Smooth muscle cell (in vitro differentiated cells): ENCODE measurements around the gene PTPN6. TPM values are rescaled to one million over a fixed set of nuclear protein-coding genes. Genes with fewer than 3 reads are reported as not detected.

Experiments used
- DNase-seq: peaks from one replicate; lab custom pipeline; 2025; ENCODE audit not compliant: unreplicated experiment; lab: John Stamatoyannopoulos, UW
- H2AFZ ChIP-seq: fragments of 200-600 bp; sonication (generic); 2 replicates; pipeline ENCODE4 v1.6.0; 2016; ENCODE audit warnings: antibody characterized with exemption, low read depth, mild to moderate bottlenecking
- H3F3A ChIP-seq: fragments of 200-600 bp; sonication (generic); 2 replicates; pipeline ENCODE4 v1.6.0; 2017; ENCODE audit warnings: antibody characterized with exemption, low read depth
- H3K27ac ChIP-seq: fragments of 200-600 bp; sonication (generic); 2 replicates; pipeline ENCODE4 v1.5.1; 2016; ENCODE audit warnings: low read depth, mild to moderate bottlenecking
- H3K27me3 ChIP-seq: fragments of 200-600 bp; sonication (generic); 2 replicates; pipeline ENCODE4 v1.6.1; 2016; ENCODE audit warnings: low read depth, mild to moderate bottlenecking
- H3K36me3 ChIP-seq: fragments of 200-600 bp; sonication (generic); 2 replicates; pipeline ENCODE4 v1.5.1; 2016; ENCODE audit warnings: low read depth
- H3K4me1 ChIP-seq: fragments of 200-600 bp; sonication (generic); 2 replicates; pipeline ENCODE4 v1.5.1; 2016; ENCODE audit warnings: low read depth
- H3K4me2 ChIP-seq: fragments of 200-600 bp; sonication (generic); 2 replicates; pipeline ENCODE4 v1.6.0; 2016; ENCODE audit warnings: mild to moderate bottlenecking
- H3K4me3 ChIP-seq: fragments of 200-600 bp; sonication (generic); 2 replicates; pipeline ENCODE4 v1.5.1; 2016; ENCODE audit warnings: mild to moderate bottlenecking
- H3K79me2 ChIP-seq: fragments of 200-600 bp; sonication (generic); 2 replicates; pipeline ENCODE4 v1.6.0; 2016; ENCODE audit warnings: low read depth, mild to moderate bottlenecking
- H3K9ac ChIP-seq: fragments of 200-600 bp; sonication (generic); 2 replicates; pipeline ENCODE4 v1.6.0; 2016; ENCODE audit warnings: low read depth
- H3K9me3 ChIP-seq: fragments of 200-600 bp; sonication (generic); replicated peaks from 2 replicates; pipeline ENCODE4 v1.5.1; 2016; ENCODE audit warnings: low read depth
- H4K20me1 ChIP-seq: fragments of 200-600 bp; sonication (generic); 2 replicates; pipeline ENCODE4 v1.6.0; 2016; ENCODE audit warnings: low read depth
- CTCF ChIP-seq: fragments of 200-600 bp; sonication (generic); IDR thresholded peaks from 2 replicates; pipeline ENCODE4 v1.5.1; 2017; ENCODE audit warnings: borderline replicate concordance, mild to moderate bottlenecking, antibody characterized with exemption; ENCODE audit not compliant: insufficient read depth, poor library complexity, severe bottlenecking
- WGBS: methylation state at CpG from one replicate; pipeline ENCODE4 v1.1.7; 2016; ENCODE audit warnings: low lambda C conversion rate; 5-methylcytosine and 5-hydroxymethylcytosine counted together
- polyA plus RNA-seq: library from polyadenylated mRNA; unstranded; fragments of >200 nt; fragmentation: Nextera tagmentation; extraction: Ambion mirVana; gene quantifications from 2 replicates; pipeline ENCODE4 v1.2.1, GENCODE V29; 2016
- total RNA-seq: library from RNA; depleted of rRNA; stranded (reverse); fragments of >200 nt; gene quantifications from 2 replicates; pipeline ENCODE4 v1.2.3, GENCODE V29; 2014

Gene PTPN6
- total and polyA plus RNA-seq, 2 experiments from 2014 or later: 2.8 to 4.3 TPM

- Histone ChIP-seq H3K27me3 (no peaks in the 10 kb centered on the region), H3K36me3 (no peaks in the 10 kb centered on the region), H3F3A (peaks cover 13% of the 10 kb centered on the region), H4K20me1 (no peaks in the 10 kb centered on the region), H3K79me2 (no peaks in the 10 kb centered on the region), H3K9ac (no peak overlapping the region), H3K27ac (no peak overlapping the region), H3K9me3 (no peaks in the 10 kb centered on the region), H2AFZ (no peak overlapping the region), H3K4me1 (peaks cover 19% of the 10 kb centered on the region), H3K4me2 (no peak overlapping the region), H3K4me3 (no peak overlapping the region)
- no peak for TF ChIP-seq CTCF
- no peak for DNase-seq
- WGBS: 86% methylated on average over 23 of the region's 24 CpGs
Measured at GRCh38 chr12:6959058-6959804, 8.1 kb downstream of the PTPN6 start.

GRCh38 chr12:6959805-6960592 lies 8.8 kb downstream of the PTPN6 start:
- no peak overlapping the region for H3K27ac ChIP-seq
- no peak overlapping the region for H3K4me3 ChIP-seq
- no peak for TF ChIP-seq CTCF
- H3K27me3 ChIP-seq: no peaks in the 10 kb centered on the region
- H3K9me3 ChIP-seq: no peaks in the 10 kb centered on the region
- no peak for DNase-seq
- WGBS: 93% methylated on average over 26 of the region's 26 CpGs
- no peak overlapping the region for H3K9ac ChIP-seq
- H3K4me2 ChIP-seq: no peak overlapping the region
- H3F3A ChIP-seq: peaks cover 20% of the 10 kb centered on the region
- H3K36me3 ChIP-seq: no peaks in the 10 kb centered on the region
- no peak overlapping the region for H2AFZ ChIP-seq
- no peaks in the 10 kb centered on the region for H3K79me2 ChIP-seq
- H4K20me1 ChIP-seq: no peaks in the 10 kb centered on the region
- peaks cover 19% of the 10 kb centered on the region for H3K4me1 ChIP-seq

- no peak for DNase-seq
- peak overlapping the region; percentile 71 for H2AFZ ChIP-seq
Measured at GRCh38 chr12:6960593-6961277, 9.6 kb downstream of the PTPN6 start.

More at GRCh38 chr12:6960593-6961277, 9.6 kb downstream of the PTPN6 start:
- H3K36me3 ChIP-seq: no peaks in the 10 kb centered on the region
- H3K4me1 ChIP-seq: peaks cover 19% of the 10 kb centered on the region
- H3F3A ChIP-seq: peaks cover 23% of the 10 kb centered on the region
- no peak for TF ChIP-seq CTCF
- H3K9me3 ChIP-seq: no peaks in the 10 kb centered on the region
- H3K4me3 ChIP-seq: peak overlapping the region; percentile 56
- H3K9ac ChIP-seq: peak overlapping the region; percentile 86
- H3K27ac ChIP-seq: peak overlapping the region; percentile 96
- no peaks in the 10 kb centered on the region for H3K27me3 ChIP-seq
- H3K79me2 ChIP-seq: no peaks in the 10 kb centered on the region
- H4K20me1 ChIP-seq: peaks cover 5% of the 10 kb centered on the region
- 88% methylated on average over 13 of the region's 13 CpGs for WGBS
- peak overlapping the region; percentile 75 for H3K4me2 ChIP-seq
